ENCODE measurements around the gene THAP8. TPM values are rescaled to one million over a fixed set of nuclear protein-coding genes. Genes with fewer than 3 reads are reported as not detected.

THAP8 gene, protein sequence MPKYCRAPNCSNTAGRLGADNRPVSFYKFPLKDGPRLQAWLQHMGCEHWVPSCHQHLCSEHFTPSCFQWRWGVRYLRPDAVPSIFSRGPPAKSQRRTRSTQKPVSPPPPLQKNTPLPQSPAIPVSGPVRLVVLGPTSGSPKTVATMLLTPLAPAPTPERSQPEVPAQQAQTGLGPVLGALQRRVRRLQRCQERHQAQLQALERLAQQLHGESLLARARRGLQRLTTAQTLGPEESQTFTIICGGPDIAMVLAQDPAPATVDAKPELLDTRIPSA
- 2.1 TPM for total RNA-seq

DNA sequence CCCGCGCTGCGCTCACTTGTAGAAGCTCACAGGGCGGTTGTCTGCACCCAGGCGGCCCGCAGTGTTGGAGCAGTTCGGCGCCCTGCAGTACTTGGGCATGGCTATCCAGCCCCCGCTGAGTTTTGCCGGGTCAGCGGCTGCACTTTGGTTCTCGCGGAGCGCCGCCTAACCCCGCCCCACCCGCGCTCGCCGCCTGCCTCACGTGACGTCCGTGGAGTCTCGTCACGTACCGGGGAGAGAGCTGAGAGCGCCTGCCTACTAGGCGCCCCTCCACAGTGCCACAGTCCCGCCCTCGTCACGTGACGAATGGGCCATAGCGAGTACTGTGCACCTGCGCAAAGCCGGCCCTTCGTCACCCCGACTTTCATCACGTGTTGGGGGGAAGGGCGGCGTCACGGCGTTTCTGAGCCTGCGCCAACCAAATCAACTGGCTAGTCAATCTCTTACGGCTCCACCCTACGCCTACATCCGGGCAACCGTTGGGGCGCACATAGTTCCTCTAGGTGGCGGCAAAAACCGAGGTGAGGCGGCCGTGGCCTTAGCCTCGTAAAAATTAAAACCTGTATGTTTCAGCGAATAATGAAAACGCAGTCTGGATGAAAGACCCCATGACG is at the start of gene THAP8:
THAP8 (minus strand) TSS at position 167 of the 614 bp plus-strand sequence; CDS start at position 99, 68 bp downstream.
- H3K9ac ChIP-seq (ENCODE audit: low read depth in 1 of 3, low read length in 3 of 3) = peak within 1 kb of the TSS; percentile 86 to 89 (median 87)
- H3K27ac ChIP-seq (ENCODE audit: low read depth, low read length) = peak within 1 kb of the TSS; percentile 98
- no peaks in the 10 kb centered on the region for H3K27me3 ChIP-seq (ENCODE audit: control insufficient read depth in 3 of 3, insufficient read depth in 3 of 3, low read length in 3 of 3)
- H3K4me1 ChIP-seq (ENCODE audit: control insufficient read depth in 3 of 3, insufficient read depth in 3 of 3, low read length in 3 of 3) = peaks cover 19 to 30% (median 21%) of the 10 kb centered on the region in 3 donors
- no peaks in the 10 kb centered on the region for H3K36me3 ChIP-seq (ENCODE audit: control insufficient read depth in 3 of 3, insufficient read depth in 3 of 3, low read length in 3 of 3)
- peak within 1 kb of the TSS; percentile 80 to 98 (median 80) for H3K4me3 ChIP-seq (ENCODE audit: low read length in 3 of 3)
- no peaks in the 10 kb centered on the region for H3K9me3 ChIP-seq (ENCODE audit: control insufficient read depth in 3 of 3, low read length in 3 of 3)

DNA sequence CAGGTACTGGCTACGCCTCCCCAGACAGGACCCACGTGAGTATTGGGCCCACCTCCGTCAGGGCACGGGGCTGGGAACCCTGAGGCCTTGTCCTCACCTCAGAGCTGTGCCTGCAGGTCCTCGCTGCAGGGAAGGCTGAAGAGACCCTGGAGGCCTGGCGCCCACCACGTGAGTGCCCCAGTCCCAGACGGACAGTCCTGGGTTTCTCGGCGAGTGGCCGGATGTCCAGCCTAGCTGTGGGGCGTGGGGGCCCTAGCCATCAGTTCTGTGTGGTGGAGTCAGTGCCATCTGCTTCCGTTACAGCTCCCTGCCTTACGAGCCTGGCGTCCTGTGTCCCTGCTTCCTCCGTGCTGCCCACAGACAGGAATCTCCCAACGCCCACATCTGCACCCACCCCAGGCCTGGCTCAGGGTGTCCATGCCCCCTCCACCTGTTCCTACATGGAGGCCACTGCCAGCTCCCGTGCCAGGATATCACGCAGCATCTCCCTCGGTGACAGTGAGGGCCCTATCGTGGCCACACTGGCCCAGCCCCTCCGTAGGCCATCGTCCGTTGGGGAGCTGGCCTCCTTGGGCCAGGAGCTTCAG is 49.0 kb upstream of the THAP8 start:
- H3K27ac ChIP-seq (ENCODE audit: low read depth, low read length) = no peak overlapping the region
- H3K4me1 ChIP-seq (ENCODE audit: control insufficient read depth in 3 of 3, insufficient read depth in 3 of 3, low read length in 3 of 3) = peaks cover 46 to 52% (median 47%) of the 10 kb centered on the region in 3 donors
- peaks cover 31 to 38% (median 31%) of the 10 kb centered on the region in 3 donors for H3K36me3 ChIP-seq (ENCODE audit: control insufficient read depth in 3 of 3, insufficient read depth in 3 of 3, low read length in 3 of 3)
- H3K9ac ChIP-seq (ENCODE audit: low read depth in 1 of 3, low read length in 3 of 3) = peak overlapping the region in 2 of 3 donors; percentile 3 to 54
- no peaks in the 10 kb centered on the region for H3K27me3 ChIP-seq (ENCODE audit: control insufficient read depth in 3 of 3, insufficient read depth in 3 of 3, low read length in 3 of 3)
- no peaks in the 10 kb centered on the region for H3K9me3 ChIP-seq (ENCODE audit: control insufficient read depth in 3 of 3, low read length in 3 of 3)
- peak overlapping the region in 1 of 3 donors; percentile 22 for H3K4me3 ChIP-seq (ENCODE audit: low read length in 3 of 3)

DNA sequence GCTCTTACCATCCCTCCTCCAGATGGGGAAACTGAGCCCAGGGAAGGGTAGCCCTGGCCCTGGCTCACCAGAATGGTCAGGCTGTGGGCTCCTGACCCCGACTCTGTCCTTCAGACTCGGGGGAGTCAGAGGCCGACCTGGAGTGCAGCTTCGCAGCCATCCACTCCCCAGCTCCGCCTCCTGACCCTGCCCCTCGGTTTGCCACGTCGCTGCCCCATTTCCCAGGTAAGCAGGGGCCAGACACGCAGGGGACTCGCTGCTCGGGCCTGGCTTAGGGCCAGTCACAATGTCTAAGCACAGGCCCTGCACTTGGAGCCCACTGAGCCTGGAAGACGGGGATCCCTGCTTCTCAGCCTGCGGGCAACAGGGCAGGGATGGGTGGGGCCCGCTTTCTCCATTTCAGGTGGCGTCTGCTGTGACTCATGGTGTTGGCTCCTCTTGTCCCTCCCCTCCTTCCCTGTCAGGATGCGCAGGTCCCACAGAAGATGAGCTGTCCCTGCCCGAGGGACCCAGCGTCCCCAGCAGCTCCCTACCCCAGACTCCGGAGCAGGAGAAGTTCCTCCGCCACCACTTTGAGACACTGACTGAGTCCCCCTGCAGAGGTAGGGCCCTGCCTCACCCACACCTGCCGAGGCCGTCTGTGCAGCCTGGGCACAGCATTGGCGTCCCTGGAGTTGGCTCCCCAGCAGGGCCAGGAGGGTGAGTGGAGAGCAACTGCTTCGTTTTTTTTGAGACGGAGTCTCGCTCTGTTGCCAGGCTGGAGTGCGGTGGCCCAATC is 47.7 kb upstream of the THAP8 start:
- Histone ChIP-seq H3K4me1 (ENCODE audit: control insufficient read depth in 3 of 3, insufficient read depth in 3 of 3, low read length in 3 of 3) (peaks cover 46 to 52% (median 47%) of the 10 kb centered on the region in 3 donors), H3K36me3 (ENCODE audit: control insufficient read depth in 3 of 3, insufficient read depth in 3 of 3, low read length in 3 of 3) (peaks cover 21 to 35% (median 28%) of the 10 kb centered on the region in 3 donors), H3K4me3 (ENCODE audit: low read length in 3 of 3) (peak overlapping the region; percentile 65 to 83 (median 71)), H3K27ac (ENCODE audit: low read depth, low read length) (peak overlapping the region; percentile 84), H3K9ac (ENCODE audit: low read depth in 1 of 3, low read length in 3 of 3) (peak overlapping the region; percentile 71 to 91 (median 79)), H3K9me3 (ENCODE audit: control insufficient read depth in 3 of 3, low read length in 3 of 3) (no peaks in the 10 kb centered on the region), H3K27me3 (ENCODE audit: control insufficient read depth in 3 of 3, insufficient read depth in 3 of 3, low read length in 3 of 3) (no peaks in the 10 kb centered on the region)

DNA sequence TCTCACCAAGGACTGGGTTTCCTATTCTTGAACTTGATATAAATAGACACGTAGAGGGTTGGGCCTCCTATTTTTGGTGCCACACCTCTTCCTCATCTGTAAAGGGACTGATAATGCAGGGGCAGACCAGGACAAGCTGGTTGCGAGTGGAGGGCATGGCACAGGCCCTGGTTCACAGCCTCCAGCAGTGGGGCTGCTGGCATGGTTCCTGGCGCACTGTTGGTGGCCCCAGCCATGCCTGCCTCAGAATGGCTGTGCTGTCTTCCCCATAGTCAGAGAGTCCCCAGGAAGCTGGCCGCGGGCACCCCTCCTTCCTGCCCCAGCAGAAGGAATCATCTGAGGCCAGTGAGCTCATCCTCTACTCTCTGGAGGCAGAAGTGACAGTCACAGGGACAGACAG is 46.4 kb upstream of the THAP8 start:
- peaks cover 19 to 31% (median 27%) of the 10 kb centered on the region in 3 donors for H3K36me3 ChIP-seq (ENCODE audit: control insufficient read depth in 3 of 3, insufficient read depth in 3 of 3, low read length in 3 of 3)
- H3K27me3 ChIP-seq (ENCODE audit: control insufficient read depth in 3 of 3, insufficient read depth in 3 of 3, low read length in 3 of 3) = no peaks in the 10 kb centered on the region
- H3K4me3 ChIP-seq (ENCODE audit: low read length in 3 of 3) = peak overlapping the region; percentile 65 to 83 (median 71)
- peak overlapping the region; percentile 71 to 91 (median 79) for H3K9ac ChIP-seq (ENCODE audit: low read depth in 1 of 3, low read length in 3 of 3)
- H3K9me3 ChIP-seq (ENCODE audit: control insufficient read depth in 3 of 3, low read length in 3 of 3) = no peaks in the 10 kb centered on the region
- peaks cover 46 to 50% (median 47%) of the 10 kb centered on the region in 3 donors for H3K4me1 ChIP-seq (ENCODE audit: control insufficient read depth in 3 of 3, insufficient read depth in 3 of 3, low read length in 3 of 3)
- H3K27ac ChIP-seq (ENCODE audit: low read depth, low read length) = peak overlapping the region; percentile 84

DNA sequence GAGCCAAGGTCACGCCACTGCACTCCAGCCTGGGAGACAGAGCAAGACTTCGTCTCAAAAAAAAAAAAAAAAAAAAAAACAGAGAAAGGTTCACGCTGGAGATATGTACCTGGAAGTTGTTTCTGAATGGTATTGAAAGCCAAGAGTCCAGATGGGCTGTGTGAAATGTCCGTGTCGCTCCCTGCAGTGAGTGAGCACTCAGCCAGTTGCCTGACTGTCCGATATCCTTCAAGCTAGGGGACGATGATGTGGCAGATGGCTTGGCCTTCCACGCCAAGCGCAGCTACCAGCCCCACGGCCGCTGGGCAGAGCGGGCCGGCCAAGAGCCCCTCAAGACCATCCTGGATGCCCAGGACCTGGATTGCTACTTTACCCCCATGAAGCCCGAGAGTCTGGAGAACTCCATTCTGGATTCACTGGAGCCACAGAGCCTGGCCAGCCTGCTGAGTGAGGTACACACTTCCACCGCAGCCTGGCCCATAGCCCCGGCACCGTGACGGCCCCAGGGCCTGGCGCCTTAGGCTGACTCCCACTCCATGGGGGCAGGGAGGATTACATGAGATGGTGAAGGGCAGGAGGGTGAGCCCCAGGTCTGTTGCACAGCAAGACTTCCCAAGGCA is 45.2 kb upstream of the THAP8 start:
- Histone ChIP-seq H3K4me3 (ENCODE audit: low read length in 3 of 3) (peak overlapping the region in 1 of 3 donors; percentile 6), H3K9me3 (ENCODE audit: control insufficient read depth in 3 of 3, low read length in 3 of 3) (no peaks in the 10 kb centered on the region), H3K27ac (ENCODE audit: low read depth, low read length) (peak overlapping the region; percentile 84), H3K36me3 (ENCODE audit: control insufficient read depth in 3 of 3, insufficient read depth in 3 of 3, low read length in 3 of 3) (peaks cover 11 to 19% (median 16%) of the 10 kb centered on the region in 3 donors), H3K9ac (ENCODE audit: low read depth in 1 of 3, low read length in 3 of 3) (no peak overlapping the region), H3K4me1 (ENCODE audit: control insufficient read depth in 3 of 3, insufficient read depth in 3 of 3, low read length in 3 of 3) (peaks cover 42 to 47% (median 45%) of the 10 kb centered on the region in 3 donors), H3K27me3 (ENCODE audit: control insufficient read depth in 3 of 3, insufficient read depth in 3 of 3, low read length in 3 of 3) (no peaks in the 10 kb centered on the region)

DNA sequence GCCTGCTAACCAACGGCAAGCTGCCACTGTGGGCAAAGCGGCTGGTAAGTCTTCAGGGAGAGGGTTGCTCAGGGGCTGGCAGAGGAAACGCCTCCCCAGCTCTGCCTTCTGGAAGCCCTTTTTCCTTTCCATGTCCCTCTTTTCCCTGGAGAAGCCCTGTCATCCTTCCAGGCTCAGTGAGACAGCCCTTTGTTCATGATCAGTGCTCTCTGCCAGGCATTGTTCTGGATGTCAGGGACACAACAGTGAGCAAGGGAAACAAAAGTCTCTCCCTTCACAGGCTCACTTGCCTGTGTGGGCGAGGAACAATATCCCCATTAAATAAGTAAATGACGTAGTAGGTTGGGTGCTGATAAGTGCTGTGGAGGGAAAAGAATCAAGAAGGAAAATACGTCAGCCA is 43.0 kb upstream of the THAP8 start:
- H3K9ac ChIP-seq (ENCODE audit: low read depth in 1 of 3, low read length in 3 of 3) = no peak overlapping the region
- H3K36me3 ChIP-seq (ENCODE audit: control insufficient read depth in 3 of 3, insufficient read depth in 3 of 3, low read length in 3 of 3) = peaks cover 0 to 2% (median 0%) of the 10 kb centered on the region in 3 donors
- no peaks in the 10 kb centered on the region for H3K9me3 ChIP-seq (ENCODE audit: control insufficient read depth in 3 of 3, low read length in 3 of 3)
- H3K4me1 ChIP-seq (ENCODE audit: control insufficient read depth in 3 of 3, insufficient read depth in 3 of 3, low read length in 3 of 3) = peaks cover 23 to 27% (median 24%) of the 10 kb centered on the region in 3 donors
- no peak overlapping the region for H3K4me3 ChIP-seq (ENCODE audit: low read length in 3 of 3)
- H3K27me3 ChIP-seq (ENCODE audit: control insufficient read depth in 3 of 3, insufficient read depth in 3 of 3, low read length in 3 of 3) = no peaks in the 10 kb centered on the region
- no peak overlapping the region for H3K27ac ChIP-seq (ENCODE audit: low read depth, low read length)

DNA sequence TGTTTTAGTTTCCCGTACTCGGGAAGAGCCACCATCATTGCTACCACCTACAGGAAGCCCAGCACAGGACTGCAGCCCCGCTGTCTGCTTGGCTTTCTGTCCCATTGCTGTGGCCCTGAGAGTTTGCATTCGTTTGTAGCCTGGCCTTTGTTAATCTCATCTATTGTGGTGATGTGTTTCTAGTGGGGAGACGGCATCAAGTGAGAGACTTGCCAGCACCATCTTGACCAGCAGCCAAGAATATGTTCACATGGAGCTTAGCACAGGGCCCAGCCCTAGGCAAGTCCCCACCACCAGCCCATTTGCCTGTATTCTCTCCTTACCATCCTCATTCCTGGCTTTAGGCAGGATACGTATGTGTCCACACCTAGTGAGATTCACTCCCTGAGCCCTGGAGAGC is 39.6 kb upstream of the THAP8 start:
- Histone ChIP-seq H3K4me3 (ENCODE audit: low read length in 3 of 3) (no peak overlapping the region), H3K9me3 (ENCODE audit: control insufficient read depth in 3 of 3, low read length in 3 of 3) (no peaks in the 10 kb centered on the region)

DNA sequence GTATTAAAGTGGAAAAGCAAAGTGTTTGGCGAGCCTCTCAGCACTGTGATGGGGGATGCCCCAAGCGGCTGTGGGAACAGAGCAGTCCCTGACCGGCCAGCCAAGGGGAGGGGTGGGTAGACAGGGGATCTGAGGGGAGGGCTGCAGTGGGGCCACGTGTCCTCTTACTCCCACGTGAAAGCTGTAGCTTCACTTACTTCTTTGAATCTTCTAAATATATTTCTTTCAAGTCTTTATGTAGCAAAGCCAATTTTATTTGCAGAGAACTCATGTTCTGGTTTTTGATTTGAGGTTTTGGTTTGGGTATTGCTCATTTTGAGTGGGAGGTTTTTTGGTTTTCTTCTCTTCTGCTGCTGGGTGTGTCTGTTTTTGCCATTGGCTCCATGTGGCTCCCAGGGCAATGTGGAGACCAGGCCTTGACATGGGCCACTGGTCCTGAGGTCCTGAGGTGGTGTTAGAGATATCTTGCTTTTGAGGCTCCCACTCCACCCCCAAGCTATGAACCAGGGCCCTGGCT is 39.1 kb upstream of the THAP8 start:
- H3K4me1 ChIP-seq (ENCODE audit: control insufficient read depth in 3 of 3, insufficient read depth in 3 of 3, low read length in 3 of 3) = no peaks in the 10 kb centered on the region
- no peaks in the 10 kb centered on the region for H3K36me3 ChIP-seq (ENCODE audit: control insufficient read depth in 3 of 3, insufficient read depth in 3 of 3, low read length in 3 of 3)
- H3K27ac ChIP-seq (ENCODE audit: low read depth, low read length) = no peak overlapping the region
- no peak overlapping the region for H3K4me3 ChIP-seq (ENCODE audit: low read length in 3 of 3)
- H3K9ac ChIP-seq (ENCODE audit: low read depth in 1 of 3, low read length in 3 of 3) = no peak overlapping the region
- H3K27me3 ChIP-seq (ENCODE audit: control insufficient read depth in 3 of 3, insufficient read depth in 3 of 3, low read length in 3 of 3) = no peaks in the 10 kb centered on the region
- H3K9me3 ChIP-seq (ENCODE audit: control insufficient read depth in 3 of 3, low read length in 3 of 3) = no peaks in the 10 kb centered on the region

More for the DNA sequence above, 39.6 kb upstream of the THAP8 start:
- H3K9ac ChIP-seq (ENCODE audit: low read depth in 1 of 3, low read length in 3 of 3) = no peak overlapping the region
- no peaks in the 10 kb centered on the region for H3K4me1 ChIP-seq (ENCODE audit: control insufficient read depth in 3 of 3, insufficient read depth in 3 of 3, low read length in 3 of 3)
- no peak overlapping the region for H3K27ac ChIP-seq (ENCODE audit: low read depth, low read length)
- no peaks in the 10 kb centered on the region for H3K27me3 ChIP-seq (ENCODE audit: control insufficient read depth in 3 of 3, insufficient read depth in 3 of 3, low read length in 3 of 3)
- no peaks in the 10 kb centered on the region for H3K36me3 ChIP-seq (ENCODE audit: control insufficient read depth in 3 of 3, insufficient read depth in 3 of 3, low read length in 3 of 3)

DNA sequence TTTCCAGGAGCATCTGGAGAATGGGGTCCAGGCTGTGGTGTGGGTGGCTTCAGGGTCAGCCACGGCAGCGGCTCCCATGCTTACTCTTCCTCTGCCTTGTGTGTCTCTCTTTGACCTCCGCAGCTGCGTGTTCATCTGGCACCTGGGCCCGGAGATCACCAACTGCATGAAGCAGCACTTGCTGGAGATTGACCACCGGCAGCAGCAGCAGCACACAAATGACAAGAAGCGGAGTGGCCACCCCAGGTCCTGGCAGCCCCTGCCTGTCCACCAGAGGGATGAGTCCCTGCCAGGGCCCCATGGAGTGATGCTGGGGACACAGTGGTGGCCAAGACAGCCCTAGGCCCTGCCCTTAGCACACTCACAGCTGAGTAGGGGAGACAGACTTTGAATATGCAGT is 38.5 kb upstream of the THAP8 start:
- H3K27me3 ChIP-seq (ENCODE audit: control insufficient read depth in 3 of 3, insufficient read depth in 3 of 3, low read length in 3 of 3) = no peaks in the 10 kb centered on the region
- H3K4me3 ChIP-seq (ENCODE audit: low read length in 3 of 3) = no peak overlapping the region
- H3K27ac ChIP-seq (ENCODE audit: low read depth, low read length) = no peak overlapping the region
- H3K9me3 ChIP-seq (ENCODE audit: control insufficient read depth in 3 of 3, low read length in 3 of 3) = no peaks in the 10 kb centered on the region
- H3K4me1 ChIP-seq (ENCODE audit: control insufficient read depth in 3 of 3, insufficient read depth in 3 of 3, low read length in 3 of 3) = no peaks in the 10 kb centered on the region
- no peaks in the 10 kb centered on the region for H3K36me3 ChIP-seq (ENCODE audit: control insufficient read depth in 3 of 3, insufficient read depth in 3 of 3, low read length in 3 of 3)
- H3K9ac ChIP-seq (ENCODE audit: low read depth in 1 of 3, low read length in 3 of 3) = no peak overlapping the region
